Measurements from ENCODE around the gene LSAMP. TPM values are rescaled to one million over a fixed set of nuclear protein-coding genes. Genes with fewer than 3 reads are reported as not detected.

The LSAMP gene
- total RNA-seq, 1 donor from 2014 or later = 30.1 TPM

GRCh38 chr3:115915061-115915460, 530.2 kb downstream of the LSAMP start:
- no peak overlapping the region for H3K4me3 Mint-ChIP-seq
- no peak overlapping the region for H3K27ac Mint-ChIP-seq
- TF ChIP-seq CTCF (IDR thresholded peaks at IDR 0.05; ENCODE audit: unreplicated experiment) = no peak
- no peaks in the 10 kb centered on the region for H3K36me3 Mint-ChIP-seq
- no peaks in the 10 kb centered on the region for H3K27me3 Mint-ChIP-seq (ENCODE audit: low read depth)
- DNase-seq (ENCODE audit: low spot score in 2 of 2, unreplicated experiment in 2 of 2) = no peak
- H3K9me3 Mint-ChIP-seq = peaks cover 8% of the 10 kb centered on the region
- H3K4me1 Mint-ChIP-seq = no peaks in the 10 kb centered on the region

- DNase-seq (ENCODE audit: low spot score in 2 of 2, unreplicated experiment in 2 of 2) = no peak
- TF ChIP-seq CTCF (IDR thresholded peaks at IDR 0.05; ENCODE audit: unreplicated experiment) = peak; percentile 54
- H3K4me1 Mint-ChIP-seq = no peaks in the 10 kb centered on the region
- H3K27me3 Mint-ChIP-seq (ENCODE audit: low read depth) = peaks cover 7% of the 10 kb centered on the region
- H3K27ac Mint-ChIP-seq = no peak overlapping the region
- peaks cover 6% of the 10 kb centered on the region for H3K9me3 Mint-ChIP-seq
- H3K4me3 Mint-ChIP-seq = no peak overlapping the region
- no peaks in the 10 kb centered on the region for H3K36me3 Mint-ChIP-seq
Measured at GRCh38 chr3:115913069-115913686, 532.1 kb downstream of the LSAMP start.

- Mint-ChIP-seq H3K4me1 (no peaks in the 10 kb centered on the region), H3K36me3 (no peaks in the 10 kb centered on the region), H3K9me3 (peaks cover 6% of the 10 kb centered on the region), H3K27me3 (ENCODE audit: low read depth) (peaks cover 7% of the 10 kb centered on the region), H3K4me3 (no peak overlapping the region), H3K27ac (no peak overlapping the region)
- no peak for DNase-seq (ENCODE audit: low spot score in 2 of 2, unreplicated experiment in 2 of 2)
- TF ChIP-seq CTCF (IDR thresholded peaks at IDR 0.05; ENCODE audit: unreplicated experiment) = no peak
Measured at GRCh38 chr3:115912372-115912771, 532.9 kb downstream of the LSAMP start.

- peaks cover 32% of the 10 kb centered on the region for H3K27me3 Mint-ChIP-seq (ENCODE audit: low read depth)
- no peak for DNase-seq (ENCODE audit: low spot score in 2 of 2, unreplicated experiment in 2 of 2)
- no peaks in the 10 kb centered on the region for H3K4me1 Mint-ChIP-seq
- H3K4me3 Mint-ChIP-seq = no peak overlapping the region
- no peak overlapping the region for H3K27ac Mint-ChIP-seq
- TF ChIP-seq CTCF (IDR thresholded peaks at IDR 0.05; ENCODE audit: unreplicated experiment) = no peak
- no peaks in the 10 kb centered on the region for H3K9me3 Mint-ChIP-seq
- H3K36me3 Mint-ChIP-seq = no peaks in the 10 kb centered on the region
Measured at GRCh38 chr3:115905871-115906270, 539.4 kb downstream of the LSAMP start.

- Mint-ChIP-seq H3K9me3 (no peaks in the 10 kb centered on the region), H3K4me3 (no peak overlapping the region), H3K27ac (no peak overlapping the region), H3K27me3 (ENCODE audit: low read depth) (peaks cover 29% of the 10 kb centered on the region), H3K4me1 (no peaks in the 10 kb centered on the region), H3K36me3 (no peaks in the 10 kb centered on the region)
- no peak for TF ChIP-seq CTCF (IDR thresholded peaks at IDR 0.05; ENCODE audit: unreplicated experiment)
- no peak for DNase-seq (ENCODE audit: low spot score in 2 of 2, unreplicated experiment in 2 of 2)
Measured at GRCh38 chr3:115903843-115904242, 541.4 kb downstream of the LSAMP start.

- Mint-ChIP-seq H3K27ac (no peak overlapping the region), H3K9me3 (no peaks in the 10 kb centered on the region), H3K4me1 (no peaks in the 10 kb centered on the region), H3K36me3 (no peaks in the 10 kb centered on the region), H3K4me3 (no peak overlapping the region), H3K27me3 (ENCODE audit: low read depth) (peaks cover 42% of the 10 kb centered on the region)
- DNase-seq (ENCODE audit: low spot score in 2 of 2, unreplicated experiment in 2 of 2) = no peak
- no peak for TF ChIP-seq CTCF (IDR thresholded peaks at IDR 0.05; ENCODE audit: unreplicated experiment)
Measured at GRCh38 chr3:115901008-115901407, 544.3 kb downstream of the LSAMP start.
